ENCODE data around the gene NFATC1.
"Not testable (repeated sequence)": the region's sequence is repeated elsewhere in the genome, so short reads cannot be mapped to it uniquely, and the experiment has no call there.

GRCh38 chr18:79504495-79504894, 108.8 kb downstream of the NFATC1 start:
- not testable (repeated sequence) for TF ChIP-seq CTCF, POLR2A (IDR thresholded peaks at IDR 0.05)

Data from esophagus squamous epithelium (tissue), 4 donors.